Adrenal gland (tissue), 12 donors: ENCODE results near the gene STK25. TPM values are rescaled to one million over a fixed set of nuclear protein-coding genes. Genes with fewer than 3 reads are reported as not detected.

Source experiments
- DNase-seq, 7 donors: peaks; one replicate each; pipeline ENCODE4 v3.0.0-alpha.2; 2019 to 2020
- H3K27ac ChIP-seq, 5 donors: fragments of 200-600 bp; sonication (generic) in 4 of 5; 1 replicate in 3 of 5; 2 replicates in 2 of 5; pipeline versions ENCODE4 v1.5.1 to v1.8.0; 2016 to 2020; ENCODE audit warnings: mild to moderate bottlenecking in 1 of 5
- H3K27me3 ChIP-seq: fragments of 200-600 bp; 2 replicates; pipeline ENCODE4 v1.8.0; 2021
- H3K36me3 ChIP-seq, 2 donors: fragments of 200-600 bp; replicated peaks in 1 of 2; 1 replicate in 1 of 2; 2 replicates in 1 of 2; pipeline versions ENCODE4 v1.5.1 to v1.8.0; 2018 to 2022
- H3K4me1 ChIP-seq, 2 donors: fragments of 200-600 bp; replicated peaks in 1 of 2; 1 replicate in 1 of 2; 2 replicates in 1 of 2; pipeline versions ENCODE4 v1.5.1 to v1.8.0; 2018 to 2021
- H3K4me3 ChIP-seq, 4 donors: fragments of 200-600 bp; sonication (generic) in 3 of 4; one replicate each; pipeline ENCODE4 v1.5.1; 2016 to 2018
- H3K9me3 ChIP-seq, 3 donors: fragments of 200-600 bp; sonication (generic) in 1 of 3; replicated peaks in 1 of 3; 1 replicate in 2 of 3; 2 replicates in 1 of 3; pipeline versions ENCODE4 v1.5.1 to v1.8.0; 2016 to 2021
- CTCF ChIP-seq, 6 experiments: fragments of 450-650 bp in 4 of 6; fragments of 200-600 bp in 2 of 6; sonication (generic) in 1 of 6; IDR thresholded peaks; 1 replicate in 5 of 6; 2 replicates in 1 of 6; pipeline versions ENCODE4 v1.5.1 to v1.8.0; 2016 to 2021; ENCODE audit warnings: antibody characterized with exemption in 6 of 6, mild to moderate bottlenecking in 2 of 6, moderate library complexity in 1 of 6
- POLR2A ChIP-seq, 2 donors: fragments of 450-650 bp; IDR thresholded peaks; one replicate each; pipeline ENCODE4 v1.6.1; 2017; ENCODE audit warnings: antibody characterized with exemption in 2 of 2, mild to moderate bottlenecking in 2 of 2, moderate library complexity in 1 of 2
- WGBS, 4 donors: extraction: QIAGEN DNeasy Blood & Tissue Kit in 2 of 4; methylation state at CpG; one replicate each; pipeline versions ENCODE4 v1.1.5 to v1.1.7; 2013 to 2017; 5-methylcytosine and 5-hydroxymethylcytosine counted together
- intact Hi-C, 2 donors: fragments of 100-400 bp; cut with DNase I; formaldehyde crosslinking; loops; one replicate each; pipeline versions ENCODE4 v1.14.1 to v1.15.0; 2022 to 2023
- polyA plus RNA-seq, 3 donors: library from polyadenylated mRNA; stranded (reverse); fragments of 200-250 nt in 2 of 3; fragments of 350-450 nt in 1 of 3; fragmentation: Illumina TruSeq in 1 of 3; extraction: RNeasy Lipid Tissue Mini Kit (QIAGEN cat#74804) in 1 of 3; gene quantifications; one replicate each; pipeline ENCODE4 v1.2.3, GENCODE V29; 2013 to 2014
- total RNA-seq, 9 donors: library from RNA; depleted of rRNA in 4 of 9; stranded (reverse); fragments of >200 nt in 4 of 9; fragments of 120-200 nt in 1 of 9; fragmentation: NEBNext Ultra II Directional in 1 of 9; extraction: Animal tissue kit (Norgen Biotek cat#: 25700) in 1 of 9; gene quantifications; one replicate each; pipeline versions ENCODE4 v1.1.0 to v1.2.4, GENCODE V29; 2013 to 2023
- donor health status: healthy with polysubstance abuse.
- donor health status: Bipolar disorder and iron deficiency.
- donor health status: DM: yes; HTN: yes; CAD: no.
- donor health status: DM: no; HTN: no; CAD: no.
- donor health status: DM: no; HTN: no; CAD: no.
- donor health status: DM: yes; HTN: yes; CAD: no.

The STK25 gene
- total and polyA plus RNA-seq, 12 donors = 71.4 to 352 (median 167) TPM

DNA sequence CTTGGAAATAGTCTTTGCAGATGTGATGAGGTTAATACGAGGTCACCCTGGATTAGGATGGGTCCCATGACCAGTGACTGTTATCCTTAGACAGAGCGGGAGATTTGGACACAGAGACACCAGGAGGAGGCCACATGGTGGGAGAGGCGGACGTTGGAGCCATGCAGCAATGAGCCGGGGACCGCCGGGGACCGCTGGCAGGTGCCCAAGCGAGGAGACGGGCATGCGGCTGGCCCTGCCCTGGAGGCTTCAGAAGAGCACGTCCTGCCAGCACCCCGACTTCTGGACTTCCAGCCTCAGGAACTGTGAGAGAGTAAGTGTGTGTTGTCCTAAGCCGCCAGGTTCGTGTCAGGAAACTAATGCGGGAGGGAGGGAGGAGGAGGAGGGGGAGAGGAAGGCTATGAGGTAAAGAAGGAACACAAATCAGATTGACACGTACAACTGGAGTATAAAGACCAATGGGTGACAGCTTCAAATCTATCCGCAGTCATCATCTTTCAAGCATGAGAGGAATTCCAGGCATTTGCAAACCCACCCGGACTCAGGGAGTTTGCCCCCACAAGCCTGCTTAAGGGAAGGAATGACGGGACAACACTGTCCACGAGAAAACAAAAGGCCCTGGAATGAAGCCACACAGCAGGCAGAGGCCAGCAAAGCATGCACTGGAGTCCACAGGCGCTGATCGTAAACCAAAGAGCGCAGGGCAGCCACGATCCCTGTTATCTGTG, 38.6 kb upstream of the STK25 start:
- H3K27ac ChIP-seq = no peak overlapping the region
- WGBS, 4 donors = 44 to 54% (median 52%) methylated on average over 21 to 25 of the region's 25 CpGs
- intact Hi-C loops = no loop called here

GRCh38 chr2:241545523-241546473, 37.4 kb upstream of the STK25 start:
- TF ChIP-seq POLR2A (IDR thresholded peaks at IDR 0.05) (no peak), CTCF (IDR thresholded peaks at IDR 0.05) (no peak)
- DNase-seq = no peak
- no peak overlapping the region for H3K4me3 ChIP-seq
- H3K4me1 ChIP-seq = peaks cover 9 to 13% of the 10 kb centered on the region in 2 donors
- intact Hi-C loops = no loop called here
- H3K9me3 ChIP-seq = no peaks in the 10 kb centered on the region
- no peaks in the 10 kb centered on the region for H3K36me3 ChIP-seq
- H3K27ac ChIP-seq = no peak overlapping the region
- H3K27me3 ChIP-seq = no peaks in the 10 kb centered on the region
- 65 to 75% (median 70%) methylated on average over 12 of the region's 12 CpGs for WGBS, 4 donors

More for the DNA sequence above, 38.6 kb upstream of the STK25 start:
- no peaks in the 10 kb centered on the region for H3K9me3 ChIP-seq
- peaks cover under 1 to 1% of the 10 kb centered on the region in 2 donors for H3K4me1 ChIP-seq
- H3K36me3 ChIP-seq = no peaks in the 10 kb centered on the region
- no peak overlapping the region for H3K4me3 ChIP-seq
- no peaks in the 10 kb centered on the region for H3K27me3 ChIP-seq
- DNase-seq = no peak
- TF ChIP-seq POLR2A (IDR thresholded peaks at IDR 0.05) (no peak), CTCF (IDR thresholded peaks at IDR 0.05) (no peak)

DNA sequence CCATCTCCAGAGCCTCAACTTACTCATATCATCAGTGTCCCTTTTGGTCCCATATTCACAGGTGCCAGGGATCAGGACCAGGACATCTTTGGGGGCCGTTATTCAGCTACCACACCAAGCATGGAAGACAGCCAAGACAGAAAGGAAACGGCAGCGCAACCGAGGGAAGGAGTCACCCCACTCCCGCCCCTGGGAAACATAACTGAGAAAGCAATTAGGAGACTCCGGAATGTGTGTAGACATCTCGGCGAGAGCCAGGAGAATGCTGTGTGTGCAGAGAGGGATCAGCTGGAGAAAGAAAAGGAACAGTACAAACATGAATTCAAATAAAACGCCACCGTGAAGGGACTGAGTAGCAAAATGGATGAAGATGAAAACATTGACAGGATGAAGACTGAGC, 36.7 kb upstream of the STK25 start:
- TF ChIP-seq POLR2A (IDR thresholded peaks at IDR 0.05) (no peak), CTCF (IDR thresholded peaks at IDR 0.05) (no peak)
- no peak overlapping the region for H3K27ac ChIP-seq
- intact Hi-C loops = no loop called here
- H3K4me3 ChIP-seq = no peak overlapping the region
- peaks cover 12 to 16% of the 10 kb centered on the region in 2 donors for H3K4me1 ChIP-seq
- no peak for DNase-seq
- 47 to 54% (median 50%) methylated on average over 10 of the region's 10 CpGs for WGBS, 4 donors
- H3K9me3 ChIP-seq = no peaks in the 10 kb centered on the region
- no peaks in the 10 kb centered on the region for H3K36me3 ChIP-seq
- H3K27me3 ChIP-seq = no peaks in the 10 kb centered on the region

DNA sequence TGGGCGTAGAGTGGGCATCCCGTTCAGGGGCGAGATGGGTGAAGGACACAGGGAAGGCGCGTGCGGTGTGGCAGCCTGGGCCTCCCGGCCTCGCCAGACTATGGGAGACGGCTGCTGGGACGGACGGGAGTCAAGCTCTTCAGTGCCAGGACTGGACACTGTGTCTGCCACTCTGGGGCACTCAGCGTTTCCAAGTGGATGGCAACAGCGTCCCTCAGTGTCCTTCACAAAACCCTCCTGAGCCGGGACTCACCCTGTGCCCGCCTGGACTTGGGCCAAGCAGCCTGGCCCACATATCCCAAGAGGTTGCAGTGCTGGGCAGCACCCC, 33.9 kb upstream of the STK25 start:
- TF ChIP-seq CTCF (IDR thresholded peaks at IDR 0.05) = no peak
- Histone ChIP-seq H3K27ac (no peak overlapping the region), H3K9me3 (no peaks in the 10 kb centered on the region), H3K27me3 (no peaks in the 10 kb centered on the region), H3K4me3 (peak overlapping the region in 1 of 4 donors; percentile 58), H3K4me1 (peaks cover 12 to 16% of the 10 kb centered on the region in 2 donors), H3K36me3 (no peaks in the 10 kb centered on the region)
- intact Hi-C loops = no loop called here
- WGBS, 4 donors = 36 to 64% (median 44%) methylated on average over 1 to 15 of the region's 15 CpGs
- DNase-seq = peak in 5 of 7 donors; percentile 56 to 74 (median 56)
